Lower leg skin (tissue), 3 donors: ENCODE measurements around the gene NUDT9.

Experiments used
- CTCF ChIP-seq, 3 donors: fragments of 450-650 bp; IDR thresholded peaks; one replicate each; pipeline ENCODE4 v1.5.1; 2016; ENCODE audit warnings: antibody characterized with exemption in 3 of 3, mild to moderate bottlenecking in 3 of 3, moderate library complexity in 2 of 3
- POLR2A ChIP-seq, 2 donors: fragments of 450-650 bp; IDR thresholded peaks; one replicate each; pipeline ENCODE4 v1.6.1; 2016 to 2017; ENCODE audit warnings: antibody characterized with exemption in 2 of 2, mild to moderate bottlenecking in 1 of 2, moderate library complexity in 1 of 2

- TF ChIP-seq CTCF (IDR thresholded peaks at IDR 0.05) (no peak), POLR2A (IDR thresholded peaks at IDR 0.05) (no peak)
These were observed 68.4 kb downstream of the NUDT9 start for GRCh38 chr4:87490664-87491369.
